ENCODE measurements around the gene DNMT3A.

DNMT3A gene

GRCh38 chr2:25341753-25342371 lies at the start of gene DNMT3A:
Gene DNMT3A, minus strand, starts transcription at chr2:25341925. Its CDS starts 27,941 bp downstream, at chr2:25313984.
- peak; percentile 57 for DNase-seq

DNA sequence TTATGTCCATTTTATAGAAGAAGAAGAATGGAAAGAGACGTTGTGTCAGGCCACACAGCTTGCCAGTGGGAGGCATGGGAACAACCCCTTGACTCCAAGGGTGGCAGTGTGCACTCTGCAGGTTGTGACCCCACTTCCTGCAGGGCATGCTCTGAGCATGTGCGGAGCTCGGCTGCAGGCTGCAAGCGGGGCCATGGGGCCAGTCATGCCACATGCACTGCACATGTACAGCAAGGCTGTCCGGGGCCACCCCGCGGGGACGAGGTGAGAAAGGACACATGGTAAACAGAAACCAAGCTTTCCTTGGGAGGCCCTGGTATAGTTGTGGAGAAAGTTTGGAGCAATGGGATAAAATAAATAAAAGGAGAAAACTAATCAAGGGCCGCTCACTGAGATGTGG lies 47.4 kb upstream of the DNMT3A start:
- no peak for DNase-seq

GRCh38 chr2:25388491-25388890 lies 46.8 kb upstream of the DNMT3A start:
- no peak for DNase-seq

- no peak for DNase-seq
Measured at GRCh38 chr2:25387876-25388449, 46.2 kb upstream of the DNMT3A start.

GRCh38 chr2:25386971-25387875 lies 45.5 kb upstream of the DNMT3A start:
- no peak for DNase-seq

- no peak for DNase-seq
Measured at GRCh38 chr2:25385910-25386309, 44.2 kb upstream of the DNMT3A start.

- DNase-seq = no peak
Measured at GRCh38 chr2:25383806-25384205, 42.1 kb upstream of the DNMT3A start.

DNA sequence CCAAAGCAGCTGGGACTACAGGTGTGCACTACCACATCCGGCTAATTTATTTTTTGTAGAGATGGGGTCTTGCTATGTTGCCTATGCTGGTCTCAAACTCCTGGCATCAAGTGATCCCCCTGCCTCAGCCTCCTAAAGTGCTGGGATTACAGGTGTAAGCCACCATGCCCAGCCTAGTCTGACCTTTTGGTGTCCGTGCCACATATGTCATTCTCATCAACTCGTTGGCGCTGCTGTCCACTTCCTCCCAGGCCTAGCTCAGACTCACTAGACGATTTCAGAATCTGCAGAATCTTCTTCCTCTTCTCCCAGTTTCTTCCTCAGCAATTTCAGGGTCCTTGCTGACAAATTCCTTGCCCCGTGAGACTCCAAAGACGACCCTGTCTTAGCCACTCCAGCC lies 39.8 kb upstream of the DNMT3A start:
- no peak for DNase-seq

DNA sequence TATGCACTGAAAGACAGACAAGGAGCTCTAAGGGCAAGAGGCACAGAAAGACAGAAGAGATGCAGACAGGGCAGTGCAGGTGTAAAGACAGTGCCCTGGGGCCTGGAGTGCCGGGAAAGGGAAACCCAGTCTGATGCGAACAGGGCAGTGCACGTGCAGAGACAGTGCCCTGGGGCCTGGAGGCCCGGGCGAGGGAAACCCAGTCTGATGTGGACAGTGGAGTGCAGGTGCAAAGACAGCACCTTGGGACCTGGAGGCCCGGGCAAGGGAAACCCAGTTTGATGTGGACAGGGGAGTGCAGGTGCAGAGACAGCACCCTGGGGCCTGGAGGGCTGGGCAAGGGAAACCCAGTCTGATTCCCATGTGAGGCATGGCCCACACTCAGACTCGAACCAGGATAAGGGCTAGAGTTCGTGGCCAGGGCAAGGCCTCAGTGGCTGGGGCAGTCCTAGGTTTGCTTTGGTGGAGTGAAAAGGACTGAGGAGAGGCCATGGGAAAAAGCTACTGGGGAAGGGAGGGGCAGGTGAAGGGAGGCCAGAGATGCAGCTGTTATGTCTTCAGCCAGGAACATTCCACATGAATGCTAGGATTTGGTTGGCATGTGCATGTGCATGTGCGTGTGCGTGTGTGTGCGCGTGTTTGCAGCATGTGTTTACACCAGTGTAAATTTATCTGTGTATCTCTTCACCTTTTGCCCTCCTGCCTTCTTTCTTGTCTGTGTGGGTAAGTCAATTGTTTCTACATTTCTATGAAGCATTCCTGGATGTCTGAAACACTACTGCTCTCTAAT lies 39.1 kb upstream of the DNMT3A start:
- DNase-seq = no peak

- no peak for DNase-seq
Measured at GRCh38 chr2:25380023-25380422, 38.3 kb upstream of the DNMT3A start.

DNA sequence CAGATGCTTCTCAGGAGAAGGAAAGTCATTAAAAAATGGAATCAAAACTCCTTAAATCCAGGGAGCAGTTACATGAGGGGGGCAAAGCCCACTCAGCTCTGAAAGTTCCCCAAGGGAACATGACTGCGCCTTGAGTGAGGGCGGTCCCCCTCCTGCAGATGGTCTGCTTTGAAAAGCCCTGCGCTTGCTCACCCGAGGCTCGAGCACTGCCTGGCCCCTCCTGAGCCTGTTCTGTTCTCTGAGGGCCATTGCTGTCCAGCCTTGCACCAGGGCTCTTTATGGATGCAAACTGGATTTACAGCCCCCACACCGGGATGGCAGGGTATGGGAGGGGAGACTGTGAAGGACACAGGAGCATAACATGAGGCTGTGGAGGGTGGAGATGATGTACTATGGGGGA lies 37.8 kb upstream of the DNMT3A start:
- no peak for DNase-seq

- DNase-seq = no peak
Measured at GRCh38 chr2:25378731-25379490, 37.2 kb upstream of the DNMT3A start.

- no peak for DNase-seq
Measured at GRCh38 chr2:25377822-25378421, 36.2 kb upstream of the DNMT3A start.

GRCh38 chr2:25376750-25377621 lies 35.3 kb upstream of the DNMT3A start:
- peak; percentile 81 for DNase-seq

DNA sequence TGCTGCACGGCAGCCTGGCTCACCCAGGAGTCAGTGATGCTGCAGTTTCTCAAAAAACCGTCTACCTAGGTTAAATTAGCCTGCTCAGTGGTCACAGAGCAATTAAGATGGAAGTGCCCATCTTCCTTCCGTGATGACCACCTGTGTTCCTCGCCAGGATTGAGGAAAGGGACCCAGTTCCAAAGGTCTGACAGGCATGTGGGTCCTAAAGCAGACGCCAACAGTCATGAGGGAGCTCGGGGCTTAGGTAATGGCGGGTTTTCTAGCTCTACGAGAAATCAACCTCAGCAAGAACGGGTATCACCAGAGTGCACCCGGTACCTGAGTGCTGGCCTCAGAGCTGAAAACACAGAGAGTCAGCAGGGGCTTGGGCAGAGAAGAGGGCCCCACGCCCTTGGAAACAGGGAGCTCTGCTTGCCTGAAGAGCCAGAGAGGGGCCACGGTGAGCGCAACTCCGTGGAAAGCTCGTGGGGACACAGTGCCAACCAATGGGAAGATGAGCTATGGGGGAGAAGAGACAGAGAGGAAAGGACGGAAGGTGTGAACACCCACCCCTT lies 34.3 kb upstream of the DNMT3A start:
- no peak for DNase-seq

DNA sequence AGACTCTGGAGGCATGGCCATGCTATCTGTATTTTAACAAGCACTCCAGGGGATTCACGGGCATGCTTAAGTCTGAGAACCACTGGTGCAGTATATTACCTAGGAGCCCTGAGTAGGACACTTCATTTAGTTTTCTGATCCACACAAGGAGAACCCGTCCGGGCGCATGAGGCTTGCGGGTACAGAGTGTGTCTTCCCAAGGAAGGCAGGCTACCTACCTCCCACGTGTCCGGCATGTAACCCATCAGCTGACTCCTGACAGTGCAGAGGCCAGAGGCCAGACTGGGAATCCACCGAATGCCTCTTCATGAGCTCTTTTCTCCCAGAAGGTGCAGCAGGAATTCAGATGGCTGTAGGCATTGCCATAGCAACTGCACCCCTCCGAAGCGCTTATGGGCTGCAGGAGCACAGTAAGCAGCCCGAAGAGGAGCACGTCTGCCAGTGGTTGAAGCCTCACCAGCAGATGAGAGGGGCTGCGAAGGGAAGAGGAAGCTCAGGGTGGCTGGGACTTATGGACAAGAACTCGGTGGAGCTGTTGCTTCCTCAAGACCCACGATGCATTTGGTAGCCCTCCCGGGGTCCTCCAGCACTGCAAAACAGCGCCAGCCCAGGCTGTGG lies 33.8 kb upstream of the DNMT3A start:
- no peak for DNase-seq

- DNase-seq = no peak
Measured at GRCh38 chr2:25374827-25375226, 33.1 kb upstream of the DNMT3A start.

DNA sequence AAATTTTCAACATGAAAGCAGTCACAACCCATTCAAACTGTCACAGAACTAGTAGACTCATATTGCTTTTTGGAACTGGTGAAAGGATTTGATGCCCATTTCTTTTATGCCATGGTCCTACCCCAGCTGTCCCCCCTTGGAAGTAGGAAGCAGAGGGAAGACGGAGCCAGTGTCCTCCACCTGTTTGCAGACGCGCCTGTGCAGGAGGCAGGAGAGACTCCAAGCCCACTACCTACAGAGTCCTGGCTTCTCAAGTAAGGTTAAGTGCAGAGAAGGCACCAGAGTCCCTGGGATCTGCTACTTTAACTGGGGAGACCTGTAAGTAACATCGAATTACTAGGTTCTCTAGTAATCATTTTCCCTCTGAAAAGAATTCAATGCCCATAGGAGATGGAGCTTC lies 32.7 kb upstream of the DNMT3A start:
- no peak for DNase-seq

DNA sequence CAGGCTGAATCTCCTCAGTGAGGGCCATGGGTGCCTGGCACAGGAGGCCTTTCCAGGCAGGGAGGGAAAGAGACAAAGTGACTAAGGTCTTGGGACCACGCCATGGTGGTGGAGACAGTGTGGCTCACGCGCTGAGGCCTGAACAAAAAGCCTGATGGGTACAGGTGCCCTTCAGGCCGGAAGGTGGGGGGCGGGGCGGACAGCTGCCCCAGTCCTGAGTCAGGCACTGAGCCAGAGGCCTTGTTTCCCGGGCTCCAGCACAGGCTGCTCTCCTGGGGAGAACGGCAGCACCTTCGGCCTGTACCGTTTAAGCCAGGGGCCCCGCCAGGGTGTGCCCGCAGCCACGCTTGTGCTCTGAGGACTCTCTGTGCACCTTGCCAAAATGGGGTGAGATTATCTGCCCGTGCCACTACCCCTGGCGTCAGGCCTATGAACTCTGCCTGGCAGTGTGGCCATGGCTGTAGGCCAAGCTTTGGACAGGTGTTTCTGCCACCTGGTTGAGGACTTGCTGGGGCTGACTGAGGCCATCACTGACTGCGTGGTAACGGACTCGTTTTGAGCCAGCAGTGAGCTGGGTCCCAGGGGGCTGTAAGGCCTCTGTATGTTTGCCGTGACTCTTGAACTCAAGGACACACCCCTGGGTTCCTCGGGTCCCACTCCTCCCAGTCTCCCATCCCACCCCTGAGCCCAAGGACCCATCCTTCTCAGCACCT lies 31.7 kb upstream of the DNMT3A start:
- peak; percentile 96 for DNase-seq
